HG03108 (cell line): Measurements from ENCODE around the gene SEMA7A.
A peak's percentile ranks its signal among the peaks of the same experiment; 100 is the strongest.
"Not testable (repeated sequence)": the region's sequence is repeated elsewhere in the genome, so short reads cannot be mapped to it uniquely, and the experiment has no call there.

Experiments
- ATAC-seq: cut with Tn5 transposase; IDR thresholded peaks from one replicate; pipeline ENCODE4 v1.9.1; 2021; ENCODE audit warnings: moderate library complexity; ENCODE audit not compliant: unreplicated experiment

The SEMA7A gene

DNA sequence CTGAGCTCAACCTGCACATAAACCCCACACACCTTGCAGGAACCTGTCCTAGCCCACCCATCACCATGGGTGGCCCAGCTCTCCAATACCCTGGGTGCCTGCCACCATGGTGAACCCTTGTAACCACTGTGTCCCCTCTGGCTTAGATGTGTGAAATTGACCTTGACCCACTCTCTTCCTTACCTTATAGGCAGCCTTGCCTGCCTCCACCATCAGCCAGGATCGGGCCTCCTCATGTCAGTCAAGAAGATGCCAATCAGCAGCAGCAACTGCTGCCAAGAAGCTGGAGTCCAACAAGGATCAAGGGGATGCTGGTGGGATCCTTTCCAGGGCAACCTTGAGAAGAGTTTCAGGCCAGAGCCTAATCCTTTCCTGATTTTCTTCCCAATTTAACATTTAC is 57.5 kb downstream of the SEMA7A start:
- no peak for ATAC-seq

- no peak for ATAC-seq
These were observed 58.5 kb downstream of the SEMA7A start for GRCh38 chr15:74375303-74375693.

DNA sequence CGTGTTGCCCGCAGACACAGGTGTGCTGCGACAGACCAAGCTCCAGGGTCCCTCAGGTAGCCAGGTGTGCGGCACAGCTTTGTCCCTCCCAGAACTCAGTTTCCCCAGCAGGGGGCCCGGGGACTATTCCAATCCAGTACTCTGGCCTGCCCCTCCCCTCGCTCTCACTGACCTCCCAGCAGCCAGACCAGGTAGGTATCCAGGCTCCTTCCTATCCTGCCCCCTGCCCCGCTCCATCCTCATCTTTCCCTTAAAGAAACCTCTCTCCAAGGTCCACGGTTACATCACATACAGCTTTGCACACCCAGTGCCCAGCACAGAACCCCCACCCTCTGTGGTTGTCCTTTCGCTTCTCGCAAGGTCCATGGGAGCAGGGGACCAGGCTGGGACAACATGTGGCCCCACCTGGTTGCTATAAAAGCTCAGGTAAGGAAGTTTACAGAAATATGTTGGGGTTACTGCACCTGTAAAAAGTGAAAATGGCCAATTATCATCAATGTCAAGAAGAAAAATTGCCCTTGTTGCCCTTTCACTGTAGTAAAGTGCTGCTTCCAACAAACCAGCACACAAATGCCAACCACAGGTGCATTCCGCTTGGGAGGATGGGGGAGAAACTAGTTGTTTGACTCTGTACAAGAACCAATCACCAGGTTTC is 59.0 kb downstream of the SEMA7A start:
- ATAC-seq: peak; percentile 13

- peak; percentile 60 for ATAC-seq
These were observed 59.8 kb downstream of the SEMA7A start for GRCh38 chr15:74373731-74374647.

DNA sequence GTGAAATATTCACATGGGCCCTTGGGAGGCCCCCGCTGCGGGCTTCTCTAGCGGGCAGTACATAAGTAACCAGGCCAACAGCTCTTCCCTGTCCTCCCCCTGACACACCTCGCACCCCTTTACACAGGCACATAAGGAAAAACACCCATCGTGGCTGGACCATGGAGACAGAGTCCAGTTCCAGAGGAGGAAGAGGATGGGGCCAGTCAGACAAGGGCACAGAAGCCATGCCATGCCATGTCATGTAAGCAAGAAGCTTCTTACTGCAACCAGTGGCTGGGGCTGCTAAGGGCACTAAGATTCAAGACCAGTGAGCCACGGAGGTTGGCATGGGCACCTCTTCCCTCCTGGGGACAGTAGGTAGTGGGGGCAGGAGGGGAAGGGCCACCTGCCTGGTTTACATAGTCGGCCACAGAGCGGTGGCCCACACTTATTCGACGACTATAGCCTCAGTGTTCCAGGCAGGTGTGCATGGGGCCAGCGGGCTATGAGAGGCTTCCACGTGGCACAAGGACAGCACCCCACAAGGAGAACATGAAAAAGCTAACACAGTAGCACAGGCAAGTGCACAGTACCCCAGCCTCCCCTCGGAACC is 60.6 kb downstream of the SEMA7A start:
- ATAC-seq: no peak

DNA sequence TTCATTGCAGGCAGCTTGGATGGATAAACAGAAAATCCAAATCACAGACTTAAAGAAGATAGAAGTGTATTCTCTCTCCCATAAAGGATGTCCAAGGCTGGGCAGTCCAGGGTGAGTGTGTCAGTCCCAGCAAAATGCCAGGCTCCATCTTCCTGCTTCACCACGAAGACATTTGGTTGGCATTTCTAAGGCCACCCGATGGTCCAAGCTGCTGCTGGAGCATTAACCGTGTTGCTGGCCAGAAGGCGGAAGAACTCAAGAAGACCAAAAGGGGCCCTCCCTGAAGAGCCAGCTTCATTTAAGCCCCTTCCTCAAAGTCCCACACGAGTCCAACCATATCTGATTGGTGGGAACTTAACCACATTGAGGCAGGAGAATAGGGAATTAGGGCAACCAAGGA is 63.3 kb downstream of the SEMA7A start:
- ATAC-seq: no peak

GRCh38 chr15:74369756-74370155 is 64.0 kb downstream of the SEMA7A start:
- ATAC-seq: no peak

DNA sequence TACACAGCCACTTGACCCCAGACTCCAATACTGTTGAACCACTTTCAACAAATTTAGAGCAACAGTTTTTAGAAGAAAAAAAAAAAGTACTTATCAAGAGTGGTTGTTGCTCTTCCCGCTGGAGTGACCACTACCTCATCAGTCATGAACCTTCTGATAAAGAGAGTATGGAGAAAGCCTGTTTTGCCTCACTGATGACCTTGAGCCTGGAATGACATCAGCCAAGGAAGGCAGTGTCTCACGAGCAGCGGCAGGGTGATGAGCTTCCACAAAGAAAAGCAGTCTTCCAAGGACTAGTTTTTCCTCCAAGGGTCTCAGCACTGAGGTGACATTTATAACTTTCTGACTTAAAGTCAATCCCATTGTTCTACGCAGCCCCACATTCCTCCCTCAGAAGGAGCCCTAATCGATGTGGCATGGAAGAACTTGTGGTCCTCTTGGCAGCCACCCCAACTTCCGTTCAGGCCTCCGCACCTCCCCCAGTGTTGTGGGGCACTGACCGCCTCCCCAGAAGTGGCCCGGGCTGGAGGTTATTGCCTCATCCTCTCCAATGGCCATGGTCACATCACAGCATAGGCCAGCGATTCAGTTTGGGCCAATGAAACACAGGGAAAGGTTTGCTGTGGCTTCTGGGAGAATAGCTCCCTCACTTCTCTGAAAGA is 64.5 kb downstream of the SEMA7A start:
- no peak for ATAC-seq

DNA sequence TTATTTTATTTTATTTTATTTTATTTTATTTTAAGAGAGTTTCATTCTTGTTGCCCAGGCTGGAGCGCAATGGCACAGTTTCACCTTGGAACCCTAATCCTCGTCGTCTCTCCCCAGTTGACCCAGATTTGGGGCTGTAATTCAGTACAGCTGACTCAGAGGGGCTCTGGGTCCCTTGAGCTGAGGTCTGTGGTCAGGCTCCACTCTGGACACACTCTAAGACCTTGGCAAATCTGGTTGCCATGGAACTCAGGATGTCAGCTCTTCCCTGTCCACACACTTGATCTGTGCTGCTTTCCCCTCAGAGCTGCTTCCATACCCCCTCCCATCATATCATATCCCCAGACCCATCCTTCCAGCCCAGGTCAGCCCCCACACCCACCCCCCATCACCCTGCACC is 65.6 kb downstream of the SEMA7A start:
- no peak for ATAC-seq

DNA sequence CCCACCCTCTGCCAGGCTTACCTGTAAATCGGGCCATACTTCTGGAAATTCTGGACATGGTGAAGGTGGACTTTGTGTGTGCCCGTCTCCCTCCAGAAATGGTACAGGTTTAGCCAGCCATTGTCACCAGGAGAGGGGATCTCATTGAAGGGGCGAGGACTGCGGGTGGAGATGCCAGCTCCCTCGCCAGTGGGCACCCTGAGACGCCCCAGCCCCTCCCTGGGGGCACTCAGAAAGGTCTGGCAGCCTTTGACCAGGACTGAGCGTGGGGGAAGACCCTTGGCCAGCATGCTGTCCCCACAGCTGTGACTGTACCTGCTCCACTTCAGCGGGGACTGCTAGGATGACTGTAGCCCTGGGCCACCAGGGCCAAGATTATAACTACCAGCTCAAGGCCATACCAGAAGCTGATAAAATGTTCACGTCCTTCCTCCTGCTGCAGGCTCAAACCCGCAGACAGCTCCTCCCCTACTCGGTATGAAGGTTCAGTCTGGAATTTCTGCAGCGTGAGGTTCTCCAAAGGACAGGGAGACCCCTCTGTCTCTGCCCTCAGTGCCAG is 66.4 kb downstream of the SEMA7A start, which contains the start of gene CYP11A1:
Gene CYP11A1, minus strand, starts transcription at position 351 of the 559 bp plus-strand sequence. Its CDS starts 61 bp downstream, at position 290.
- ATAC-seq: no peak

- no peak for ATAC-seq
These were observed 67.9 kb downstream of the SEMA7A start for GRCh38 chr15:74365598-74366445.

GRCh38 chr15:74364936-74365597 is 68.7 kb downstream of the SEMA7A start:
- ATAC-seq: no peak

GRCh38 chr15:74362482-74362881 is 71.3 kb downstream of the SEMA7A start:
- no peak for ATAC-seq

GRCh38 chr15:74360855-74361254 is 72.9 kb downstream of the SEMA7A start:
- not testable (repeated sequence) for ATAC-seq

- not testable (repeated sequence) for ATAC-seq
These were observed 74.4 kb downstream of the SEMA7A start for GRCh38 chr15:74359376-74359775.
